ENCODE data around the gene CALML3.

Gene CALML3

GRCh38 chr10:5573968-5574641, 49.3 kb downstream of the CALML3 start:
- no peak for DNase-seq

- no peak for DNase-seq
These were observed 49.9 kb downstream of the CALML3 start for GRCh38 chr10:5574642-5575131.

GRCh38 chr10:5575144-5575481, 50.4 kb downstream of the CALML3 start:
- DNase-seq: no peak

GRCh38 chr10:5575482-5576153, 50.9 kb downstream of the CALML3 start:
- DNase-seq: no peak

- DNase-seq: no peak
These were observed 51.5 kb downstream of the CALML3 start for GRCh38 chr10:5576154-5576748.

All from inflammatory macrophage treated with lipopolysaccharide for 4 hours (primary cell).